Activated T-cell treated with anti-CD3 and anti-CD28 coated beads for 1 hour (primary cell): ENCODE results near the gene PRPS1.
A peak's percentile ranks its signal among the peaks of the same experiment; 100 is the strongest.
"Not testable (repeated sequence)": the region's sequence is repeated elsewhere in the genome, so short reads cannot be mapped to it uniquely, and the experiment has no call there.

Experiments
- DNase-seq: peaks from one replicate; pipeline ENCODE4 v3.0.0-alpha.2; 2020; ENCODE audit warnings: low read depth

PRPS1 gene

DNA sequence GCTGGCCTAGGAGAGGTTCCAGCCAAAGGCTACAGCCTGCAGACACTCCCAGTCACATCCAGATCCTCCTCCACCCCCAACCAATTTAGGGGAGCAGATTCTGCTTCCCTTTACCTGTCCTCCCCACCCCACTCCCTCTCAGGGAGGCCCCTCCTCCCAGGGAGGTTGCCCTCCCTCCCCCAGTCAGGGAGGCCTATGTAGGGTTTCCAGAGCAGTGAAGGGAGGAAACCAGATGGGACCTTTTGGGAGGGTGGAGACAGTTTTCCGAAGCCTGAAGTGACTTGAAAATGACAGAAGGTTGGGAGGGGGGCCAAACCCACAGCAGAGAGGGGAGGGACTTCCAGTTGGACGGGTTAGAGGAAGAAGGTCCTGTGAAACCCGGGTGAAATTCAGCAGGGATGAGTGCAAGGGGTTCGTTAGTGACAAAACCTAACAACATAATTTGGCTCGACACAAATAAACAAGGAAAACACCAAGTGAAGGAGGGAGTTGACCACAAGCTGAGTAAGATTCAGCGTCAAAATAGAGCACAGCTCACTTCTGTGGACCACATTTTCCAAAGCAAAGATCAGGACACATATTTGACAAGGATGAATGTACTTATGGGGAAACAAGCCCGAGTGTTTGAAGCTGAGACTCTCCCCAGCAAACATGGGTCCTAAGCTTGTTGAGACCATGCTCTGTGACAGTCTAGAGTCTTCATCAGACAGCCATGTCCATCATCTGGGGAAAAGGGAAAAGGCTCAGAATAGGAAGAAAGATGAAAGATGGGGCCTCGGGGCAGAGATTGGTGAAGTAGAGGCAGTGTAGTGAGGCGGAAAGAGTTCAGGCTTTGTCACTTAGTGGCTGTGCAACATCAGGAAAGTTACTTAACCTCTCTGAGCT, 46.4 kb downstream of the PRPS1 start:
- DNase-seq: peak; percentile 9

DNA sequence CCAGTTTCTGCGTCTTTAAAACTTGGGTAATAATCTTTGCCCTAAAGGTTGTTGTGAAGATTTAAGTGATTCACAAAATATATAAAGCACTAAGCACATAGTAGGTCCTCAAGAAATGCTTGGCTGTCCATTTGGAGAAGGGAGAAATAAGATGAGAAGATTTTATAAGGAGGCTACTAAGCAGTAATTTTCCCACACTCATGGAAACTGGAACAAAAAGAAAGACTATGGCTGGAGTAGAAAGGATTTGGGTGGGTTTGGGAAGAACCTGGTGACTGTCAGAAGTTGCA, 47.0 kb downstream of the PRPS1 start:
- no peak for DNase-seq

DNA sequence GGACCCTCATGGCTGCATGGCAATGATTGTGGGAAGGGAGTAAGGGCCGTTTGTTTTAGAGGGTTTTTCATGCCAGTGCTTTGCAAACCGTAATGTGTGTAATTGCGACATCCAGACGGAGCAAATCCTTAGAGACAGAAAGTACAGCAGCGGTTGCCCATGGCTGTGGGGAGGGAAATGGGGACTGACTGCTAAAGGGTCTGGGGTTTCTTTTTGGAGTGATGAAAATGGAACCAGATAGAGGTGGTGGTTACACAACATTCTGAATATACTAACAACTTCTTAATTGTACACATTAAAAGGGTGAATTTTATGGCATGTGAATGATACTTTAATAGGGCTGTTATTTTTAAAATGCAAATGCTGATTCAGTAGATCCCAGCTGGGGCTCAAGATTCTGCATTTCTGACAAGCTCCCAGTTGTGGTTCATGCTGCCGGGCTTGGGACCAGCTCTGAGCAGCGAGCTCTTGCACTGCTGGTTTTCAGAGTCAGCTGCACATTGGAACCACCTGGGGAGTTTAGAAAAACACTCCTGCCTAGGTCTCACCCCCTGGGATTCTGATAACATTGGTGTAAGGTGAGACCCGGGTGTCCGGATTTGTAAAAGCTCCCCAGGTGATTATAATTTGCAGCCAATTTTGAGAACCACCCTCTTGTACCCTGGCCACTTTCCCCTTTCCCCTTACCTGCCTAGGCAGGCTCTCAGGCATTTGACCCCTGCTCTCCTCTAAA, 47.7 kb downstream of the PRPS1 start:
- DNase-seq: no peak

DNA sequence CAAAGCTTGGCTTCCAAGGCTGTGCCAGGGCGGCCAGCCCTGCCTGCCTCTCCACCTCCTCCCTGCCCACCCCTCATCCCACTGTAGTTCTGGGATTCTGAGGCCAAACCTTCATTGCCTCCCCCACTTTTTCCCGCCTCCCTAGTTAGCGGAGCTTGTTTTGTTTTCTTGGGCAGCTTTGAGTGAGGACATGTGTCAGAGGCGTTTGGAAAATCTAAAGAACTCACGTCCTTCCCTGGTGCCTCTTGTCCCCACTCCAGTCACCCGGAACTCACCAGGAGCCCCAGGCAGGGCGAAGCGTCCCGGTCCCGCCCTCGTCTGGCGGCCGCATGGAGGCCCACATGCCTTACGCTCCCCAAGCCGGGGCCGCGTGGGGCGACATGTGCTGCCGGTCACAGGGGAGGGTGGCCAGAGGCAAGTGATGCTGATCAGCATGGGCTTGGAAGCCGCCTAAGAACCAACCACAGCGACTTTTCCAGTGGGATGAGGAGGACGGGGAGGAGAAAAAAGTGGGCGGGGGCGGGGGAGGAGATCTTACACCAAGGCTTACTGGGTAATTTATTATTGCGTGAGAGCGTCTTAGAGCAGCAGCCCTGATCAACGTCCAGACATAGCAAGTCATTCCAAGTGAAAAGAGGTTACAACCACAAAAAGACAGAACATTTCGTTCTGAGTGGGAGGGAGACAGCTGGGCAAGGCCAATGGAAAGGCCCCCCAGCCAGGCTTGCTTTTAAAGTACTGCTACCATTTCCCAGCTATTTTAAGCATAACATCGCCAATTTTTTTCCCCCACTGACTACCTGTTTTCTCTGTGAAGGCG, 48.5 kb downstream of the PRPS1 start:
- DNase-seq: peak; percentile 17

DNA sequence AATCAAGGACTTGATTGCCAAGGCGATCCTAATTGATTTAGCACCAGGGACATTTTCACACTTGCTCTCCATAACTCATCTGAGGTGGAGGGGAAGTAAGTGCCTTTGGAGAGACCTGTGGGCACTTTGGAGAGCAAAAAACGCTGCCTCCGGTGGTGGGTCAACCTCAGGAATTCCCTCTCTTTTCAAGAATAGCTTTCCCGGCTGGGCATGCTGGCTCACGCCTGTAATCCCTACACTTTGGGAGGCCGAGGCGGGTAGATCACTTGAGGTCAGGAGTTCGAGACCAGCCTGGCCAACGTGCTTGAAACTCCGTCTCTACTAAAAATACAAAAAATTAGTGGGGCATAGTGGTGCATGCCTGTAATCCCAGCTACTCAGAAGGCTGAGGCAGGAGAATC, 49.2 kb downstream of the PRPS1 start:
- no peak for DNase-seq

DNA sequence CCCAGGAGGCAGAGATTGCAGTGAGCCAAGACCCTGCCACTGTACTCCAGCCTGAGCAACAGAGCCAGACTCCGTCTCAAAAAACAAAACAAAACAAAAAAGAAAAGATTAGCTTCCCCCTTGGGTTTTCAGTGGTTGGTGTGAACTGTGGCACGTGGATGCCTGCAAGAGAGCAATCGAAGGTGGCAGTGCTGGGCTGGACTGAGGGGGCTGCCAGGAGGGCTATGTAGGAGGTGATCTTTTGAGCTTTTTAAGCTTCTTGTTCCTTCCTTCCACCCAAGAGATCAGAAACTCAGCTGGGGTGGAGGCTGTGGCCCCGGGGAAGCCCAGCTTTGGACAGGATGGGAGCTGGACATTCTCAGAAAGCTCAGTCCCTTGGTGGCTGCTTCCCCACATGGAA, 49.6 kb downstream of the PRPS1 start:
- DNase-seq: no peak

DNA sequence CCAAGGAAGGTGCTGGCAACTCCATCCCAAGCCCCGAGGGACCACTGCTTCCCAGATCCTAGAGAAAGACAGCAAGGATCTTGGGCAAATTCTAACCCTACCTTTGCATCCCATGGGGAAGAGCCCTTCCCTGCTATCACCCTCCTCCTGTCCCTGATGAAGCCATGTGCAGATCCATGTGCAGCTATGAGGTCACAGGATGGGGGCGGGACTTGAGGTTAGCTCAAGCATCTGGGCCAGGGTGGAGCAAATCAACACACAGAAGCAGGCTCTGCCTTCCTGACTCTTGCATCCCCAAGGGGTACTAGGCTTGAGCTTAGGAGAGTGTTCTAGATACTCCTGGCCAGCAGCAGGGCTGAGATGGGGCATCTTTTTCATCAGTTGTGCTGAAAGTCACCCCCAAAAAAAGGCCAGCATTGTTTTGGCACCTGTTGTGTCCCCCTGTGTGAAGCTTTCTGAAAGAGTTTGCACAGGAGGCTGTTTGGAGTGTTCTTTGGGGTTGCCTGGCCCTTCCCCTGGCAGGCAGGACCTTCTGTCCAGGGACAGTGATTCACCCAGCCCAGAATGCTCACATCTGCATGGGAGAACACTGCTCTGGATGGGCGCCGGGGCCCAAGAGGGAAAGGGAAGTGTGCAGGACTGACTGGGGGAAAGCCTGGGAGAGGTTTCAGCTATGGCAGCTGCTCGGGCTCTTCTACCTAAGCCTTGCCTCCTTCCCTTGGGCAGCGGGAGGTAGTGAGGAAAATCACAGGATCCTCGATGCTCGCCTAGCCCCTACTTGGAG, 50.8 kb downstream of the PRPS1 start:
- peak; percentile 38 for DNase-seq

DNA sequence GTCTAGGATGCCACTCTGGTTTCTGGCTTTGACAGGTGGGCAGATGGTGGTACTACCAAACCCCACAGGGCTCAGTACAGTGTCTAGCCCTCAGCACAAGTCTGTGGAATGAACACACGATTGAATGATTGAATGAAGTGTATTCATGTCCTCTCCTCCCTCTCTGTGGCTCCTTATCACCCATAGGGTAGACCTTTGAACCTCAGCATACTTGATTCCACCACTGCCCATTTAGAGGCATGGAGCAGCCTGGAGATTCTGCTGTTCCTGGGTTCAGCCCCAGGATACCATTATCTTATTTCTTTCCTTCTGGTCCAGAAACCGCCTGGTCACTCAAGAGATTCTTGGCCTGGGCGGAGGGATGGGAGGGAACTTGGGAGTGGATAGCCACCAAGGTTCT, 53.9 kb downstream of the PRPS1 start:
- DNase-seq: no peak

DNA sequence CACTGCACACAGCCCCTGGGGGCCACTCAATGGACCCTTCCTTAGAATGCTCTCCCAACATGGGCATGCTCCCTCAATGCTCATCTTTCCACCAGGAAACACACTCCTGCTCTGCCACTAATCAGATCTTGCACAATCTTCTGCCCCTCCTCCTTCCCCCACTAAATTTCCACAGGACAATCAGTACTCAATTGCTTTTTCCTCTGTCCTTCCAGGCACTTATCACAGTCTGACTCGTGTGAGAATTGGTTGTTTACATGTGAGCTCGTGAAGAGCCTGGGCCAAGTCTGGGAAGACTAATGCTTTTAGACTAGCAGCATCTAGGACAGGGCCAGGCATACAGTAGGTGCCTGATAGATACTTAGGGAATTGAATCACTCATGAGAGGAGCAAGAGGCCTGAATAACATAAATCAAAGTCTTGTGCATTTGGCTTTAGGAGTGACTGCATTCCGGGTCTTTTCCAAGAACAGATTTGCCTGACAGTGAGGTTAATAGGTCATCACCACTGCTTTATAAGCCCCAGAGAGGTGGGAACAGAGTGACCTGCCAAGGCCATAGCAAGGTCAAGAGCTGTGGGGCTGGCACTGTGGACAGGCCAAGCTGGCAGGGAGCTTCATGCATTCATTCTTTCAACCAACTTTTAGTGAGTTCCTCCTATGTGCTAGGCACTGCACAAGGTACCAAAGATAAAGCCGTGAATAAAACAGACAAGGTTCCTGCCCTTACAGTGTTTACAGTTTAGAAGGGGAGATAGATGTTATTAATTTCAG, 55.0 kb downstream of the PRPS1 start:
- no peak for DNase-seq

DNA sequence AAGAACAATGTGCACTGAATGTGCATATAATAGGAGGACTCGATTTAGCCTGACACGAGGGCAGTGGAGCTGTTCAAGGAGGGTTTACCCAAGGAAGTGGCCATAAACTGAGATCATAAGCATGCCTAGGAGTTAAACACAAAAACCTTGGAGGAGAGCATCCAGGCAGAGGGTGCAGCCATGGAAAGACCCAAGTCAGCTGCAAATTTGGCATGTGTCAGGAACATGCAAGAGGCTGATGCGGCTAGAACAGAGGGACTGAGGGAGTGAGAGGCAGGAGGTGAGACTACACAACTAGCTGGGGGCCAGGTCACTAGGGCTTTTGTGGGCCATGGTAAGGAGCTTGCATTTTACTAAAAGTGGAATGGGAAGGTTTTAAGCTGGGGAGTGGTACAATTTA, 55.6 kb downstream of the PRPS1 start:
- DNase-seq: no peak

DNA sequence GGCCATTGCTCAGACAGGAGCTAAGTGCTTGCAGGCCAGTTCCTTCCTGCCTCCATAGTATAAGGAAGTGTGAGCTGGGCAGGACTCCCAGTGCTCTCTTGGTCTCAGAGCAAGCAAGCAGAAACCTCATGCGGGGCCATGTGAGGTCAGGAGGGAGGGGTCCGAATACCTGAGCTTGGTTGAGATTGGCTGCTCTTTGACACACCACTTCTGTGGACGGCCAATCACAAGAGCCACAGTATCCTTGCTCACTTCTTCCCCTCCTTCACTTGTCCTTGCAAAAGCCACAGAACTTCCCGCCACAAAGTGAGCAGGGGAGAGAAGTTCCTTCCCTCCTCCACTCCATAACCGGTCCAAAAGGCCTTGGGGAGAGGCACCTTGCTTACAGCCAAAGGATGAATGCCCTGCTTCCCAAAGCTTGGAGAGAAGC, 56.7 kb downstream of the PRPS1 start:
- DNase-seq: no peak

DNA sequence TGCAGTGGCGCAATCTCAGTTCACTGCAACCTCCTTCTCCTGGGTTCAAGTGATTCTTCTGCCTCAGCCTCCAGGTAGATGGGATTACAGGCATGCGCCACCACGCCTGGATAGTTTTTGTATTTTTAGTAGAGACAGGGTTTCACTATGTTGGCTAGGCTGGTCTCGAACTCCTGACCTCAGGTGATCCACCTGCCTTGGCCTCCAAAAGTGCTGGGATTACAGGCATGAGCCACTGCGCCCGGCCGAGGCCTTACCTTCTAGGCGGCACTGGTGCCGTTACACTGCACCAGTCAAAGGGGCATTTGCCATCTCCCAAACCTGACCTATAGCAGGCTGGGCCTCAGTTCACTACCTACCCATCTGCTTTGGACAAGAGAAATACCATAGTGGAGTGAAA, 57.3 kb downstream of the PRPS1 start:
- DNase-seq: not testable (repeated sequence)

DNA sequence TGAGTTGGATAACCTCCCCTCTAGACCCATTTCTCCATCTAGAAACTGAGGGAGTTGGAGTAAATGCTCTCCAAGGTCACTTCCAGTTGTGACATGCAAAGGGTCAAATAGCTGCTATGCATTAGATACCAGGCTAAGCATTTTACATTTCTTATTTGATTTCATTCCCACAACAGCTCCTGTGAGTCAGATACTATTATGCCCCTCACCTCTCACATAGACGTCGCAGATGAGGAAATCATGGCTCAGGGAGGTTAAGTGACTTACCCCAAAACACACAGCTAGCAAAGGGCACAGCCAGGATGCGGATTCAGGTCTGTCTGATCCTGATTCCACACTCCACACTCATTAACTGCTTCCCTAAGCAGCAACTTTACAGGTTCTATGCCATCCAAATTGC, 57.7 kb downstream of the PRPS1 start:
- DNase-seq: no peak

DNA sequence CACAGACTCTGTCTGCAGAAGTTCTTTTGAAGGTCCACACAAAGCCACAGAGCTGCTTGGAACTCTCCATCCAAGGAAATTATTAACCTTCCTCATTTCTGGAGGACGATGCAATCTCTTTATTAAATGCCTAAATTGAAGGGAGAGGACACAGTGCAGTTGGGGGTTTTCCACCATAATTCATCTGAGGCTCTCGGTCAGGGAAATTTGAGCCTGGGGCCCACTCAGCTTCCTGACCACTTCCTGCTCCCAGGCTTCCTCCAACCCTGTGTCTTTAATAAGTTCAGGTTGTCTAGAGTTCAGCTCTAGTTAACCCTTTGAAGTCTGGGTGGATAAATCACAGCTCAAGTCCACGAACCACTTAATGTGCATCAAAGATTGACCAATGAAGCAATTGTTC, 58.5 kb downstream of the PRPS1 start:
- no peak for DNase-seq

DNA sequence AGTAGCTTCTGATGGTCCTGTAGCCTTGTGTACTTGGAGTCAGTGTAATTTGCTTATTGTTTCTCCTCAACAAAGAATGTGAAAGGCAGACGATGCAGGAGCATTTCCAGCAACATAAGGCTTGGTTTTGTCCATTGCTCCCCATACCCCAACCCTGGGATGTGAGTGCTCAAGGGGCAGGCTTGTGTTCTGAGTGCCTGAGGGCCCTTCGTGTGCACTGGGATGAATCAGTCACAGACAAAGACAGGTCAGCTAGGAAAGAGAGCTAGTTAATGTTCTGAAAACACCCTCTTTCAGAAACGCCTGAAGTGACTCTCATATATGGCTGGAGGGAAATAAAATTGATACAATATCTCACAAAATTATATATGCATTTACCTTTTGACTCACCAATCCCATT, 59.1 kb downstream of the PRPS1 start:
- no peak for DNase-seq

DNA sequence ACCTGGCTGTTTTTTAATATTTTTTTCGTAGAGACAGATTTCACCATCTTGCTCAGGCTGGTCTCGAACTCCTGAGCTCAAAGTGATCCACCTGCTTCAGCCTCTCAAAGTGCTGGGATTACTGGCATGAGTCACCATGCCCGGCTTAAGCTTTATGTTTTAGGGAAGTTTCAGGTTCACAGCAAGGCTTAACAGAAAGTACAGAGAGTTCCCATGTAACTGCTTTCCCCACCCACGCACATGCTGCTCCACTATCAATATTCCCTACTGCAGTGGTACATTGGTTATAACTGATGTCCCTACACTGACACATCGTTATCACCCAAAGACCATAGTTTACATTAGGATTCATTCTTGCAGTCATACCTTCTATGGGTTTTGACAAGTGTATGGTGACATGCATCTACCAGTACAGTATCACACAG, 62.7 kb downstream of the PRPS1 start:
- no peak for DNase-seq

DNA sequence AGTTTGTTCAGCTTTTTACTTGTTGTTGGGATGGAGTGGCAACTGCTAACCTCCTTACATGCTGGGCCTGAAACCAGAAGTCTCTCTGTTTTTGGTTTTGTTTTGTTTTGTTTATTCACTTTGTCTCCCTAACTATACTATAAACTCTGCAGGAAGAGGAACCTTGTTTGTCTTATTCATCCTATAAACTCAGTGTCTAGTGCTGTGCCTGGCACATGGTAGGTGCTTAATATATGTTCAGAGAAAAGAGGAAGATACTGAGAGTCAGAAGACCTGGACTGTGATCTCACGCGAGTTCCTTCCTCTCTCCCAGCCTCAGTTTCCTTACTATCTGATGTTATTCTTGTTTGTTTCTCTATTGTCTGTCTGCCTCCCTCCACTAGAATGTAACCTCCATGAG, 71.3 kb downstream of the PRPS1 start:
- DNase-seq: no peak

DNA sequence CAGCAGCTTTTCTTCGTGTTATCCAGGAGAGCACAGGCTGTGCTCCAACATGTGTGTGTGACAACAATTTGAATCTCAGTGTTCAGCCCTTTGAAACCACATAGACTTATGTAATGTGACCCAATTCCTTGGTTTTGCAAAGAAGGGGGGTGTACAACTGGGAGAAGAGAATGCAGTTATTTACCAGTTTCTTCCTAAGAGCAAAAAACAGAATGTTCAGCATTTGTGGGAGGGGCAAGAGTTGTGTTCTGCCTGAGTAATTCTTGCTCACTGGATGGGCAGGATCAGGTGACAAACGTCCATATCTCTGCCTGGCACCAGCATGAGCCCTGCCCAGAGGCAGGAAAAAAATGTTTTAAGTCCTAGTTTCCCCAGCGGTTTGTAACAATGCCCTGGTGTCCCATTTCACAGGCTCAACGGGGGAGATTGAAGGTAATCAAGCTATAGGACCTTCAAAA, 72.0 kb downstream of the PRPS1 start:
- no peak for DNase-seq
